OCI-LY1 (cell line): ENCODE results near the gene SIDT1.

Experiments used
- H2AFZ ChIP-seq: fragments of 200-600 bp; sonication (generic), shearing (Covaris generic); 2 replicates; pipeline ENCODE4 v1.6.0; 2014; ENCODE audit warnings: antibody characterized with exemption, mild to moderate bottlenecking, low read length
- H3F3A ChIP-seq: fragments of 200-600 bp; sonication (generic), shearing (Covaris generic); 2 replicates; pipeline ENCODE4 v1.6.0; 2014; ENCODE audit warnings: mild to moderate bottlenecking, antibody characterized with exemption, low read length, moderate library complexity; ENCODE audit not compliant: insufficient read depth
- H3K27ac ChIP-seq: fragments of 200-600 bp; sonication (generic); 2 replicates; pipeline ENCODE4 v1.5.1; 2014; ENCODE audit warnings: low read length, mixed run types, mild to moderate bottlenecking, low read depth; ENCODE audit not compliant: poor library complexity, severe bottlenecking
- H3K27me3 ChIP-seq: fragments of 200-600 bp; sonication (generic); 2 replicates; pipeline ENCODE4 v1.6.0; 2014; ENCODE audit warnings: antibody characterized with exemption, mild to moderate bottlenecking, low read length, moderate library complexity; ENCODE audit not compliant: insufficient read depth
- H3K36me3 ChIP-seq: fragments of 200-600 bp; sonication (generic); 2 replicates; pipeline ENCODE4 v1.6.1; 2014; ENCODE audit warnings: mild to moderate bottlenecking, antibody characterized with exemption, low read length, moderate library complexity, mixed read lengths; ENCODE audit not compliant: insufficient read depth
- H3K4me1 ChIP-seq: fragments of 200-600 bp; sonication (generic); 2 replicates; pipeline ENCODE4 v1.5.1; 2014; ENCODE audit warnings: mild to moderate bottlenecking, low read length, moderate library complexity; ENCODE audit not compliant: insufficient read depth, severe bottlenecking
- H3K4me2 ChIP-seq: fragments of 200-600 bp; sonication (generic), shearing (Covaris generic); 2 replicates; pipeline ENCODE4 v1.6.1; 2014; ENCODE audit warnings: low read length
- H3K4me3 ChIP-seq: fragments of 200-600 bp; sonication (generic); 2 replicates; pipeline ENCODE4 v1.5.1; 2014; ENCODE audit warnings: low read length, low read depth, mild to moderate bottlenecking, mixed read lengths; ENCODE audit not compliant: poor library complexity, severe bottlenecking
- H3K79me2 ChIP-seq: fragments of 200-600 bp; shearing (Covaris generic); 2 replicates; pipeline ENCODE4 v1.6.1; 2016; ENCODE audit warnings: mixed run types, low read length, mixed read lengths; ENCODE audit not compliant: insufficient read depth
- H3K9ac ChIP-seq: fragments of 200-600 bp; sonication (generic), shearing (Covaris generic); 2 replicates; pipeline ENCODE4 v1.6.1; 2014; ENCODE audit warnings: mild to moderate bottlenecking, low read length, mixed read lengths
- H3K9me2 ChIP-seq: fragments of 200-600 bp; sonication (generic), shearing (Covaris generic); 2 replicates; pipeline ENCODE4 v1.6.1; 2014; ENCODE audit warnings: low read depth, mild to moderate bottlenecking, low read length, mixed read lengths
- H3K9me3 ChIP-seq: fragments of 200-600 bp; shearing (Covaris generic); 2 replicates; pipeline ENCODE4 v1.6.1; 2014; ENCODE audit warnings: low read length, mixed read lengths
- H4K20me1 ChIP-seq: fragments of 200-600 bp; sonication (generic), shearing (Covaris generic); 2 replicates; pipeline ENCODE4 v1.6.0; 2016; ENCODE audit warnings: mild to moderate bottlenecking, low read length; ENCODE audit not compliant: insufficient read depth
- EZH2 ChIP-seq: fragments of 200-600 bp; sonication (generic), shearing (Covaris generic); IDR thresholded peaks from 2 replicates; pipeline ENCODE4 v1.8.0; 2017; ENCODE audit warnings: borderline replicate concordance, mixed run types, mild to moderate bottlenecking, antibody characterized with exemption, low read length, moderate library complexity, mixed read lengths
- TF ChIP-seq, protein P1 (sequence below): fragments of 200-600 bp; sonication (generic), shearing (Covaris generic); IDR thresholded peaks from 2 replicates; pipeline ENCODE4 v1.5.1; 2017; ENCODE audit warnings: mild to moderate bottlenecking, antibody characterized with exemption, low read length, moderate library complexity, mixed read lengths

Gene SIDT1

DNA sequence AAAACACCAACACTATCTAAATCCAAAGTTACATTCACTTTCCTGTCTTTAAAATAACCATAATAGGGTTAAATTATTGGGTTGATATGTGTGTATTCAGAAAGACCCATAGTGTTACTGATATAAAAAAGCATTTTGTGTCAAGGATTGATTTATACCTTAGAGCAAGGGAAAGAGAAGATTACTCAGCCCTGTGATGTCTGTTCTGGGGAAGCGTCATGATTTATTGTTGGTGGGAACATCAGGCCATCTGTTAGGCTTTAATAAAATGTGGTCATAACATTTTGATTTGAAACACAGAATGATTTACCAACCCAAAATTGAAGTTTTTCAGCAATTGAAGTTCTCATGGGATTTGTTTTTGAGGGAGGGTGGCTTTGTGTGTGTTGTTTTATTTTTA lies 33.2 kb downstream of the SIDT1 start:
- no peak overlapping the region for H3K27ac ChIP-seq
- no peaks in the 10 kb centered on the region for H3K36me3 ChIP-seq
- no peak overlapping the region for H2AFZ ChIP-seq
- no peak overlapping the region for H3K4me3 ChIP-seq
- no peaks in the 10 kb centered on the region for H4K20me1 ChIP-seq
- no peak overlapping the region for H3K4me2 ChIP-seq
- H3K9me2 ChIP-seq, result no peaks in the 10 kb centered on the region
- no peaks in the 10 kb centered on the region for H3K9me3 ChIP-seq
- H3K79me2 ChIP-seq, result no peaks in the 10 kb centered on the region
- no peaks in the 10 kb centered on the region for H3K27me3 ChIP-seq
- TF ChIP-seq EZH2, result no peak
- TF ChIP-seq, protein P1, sequence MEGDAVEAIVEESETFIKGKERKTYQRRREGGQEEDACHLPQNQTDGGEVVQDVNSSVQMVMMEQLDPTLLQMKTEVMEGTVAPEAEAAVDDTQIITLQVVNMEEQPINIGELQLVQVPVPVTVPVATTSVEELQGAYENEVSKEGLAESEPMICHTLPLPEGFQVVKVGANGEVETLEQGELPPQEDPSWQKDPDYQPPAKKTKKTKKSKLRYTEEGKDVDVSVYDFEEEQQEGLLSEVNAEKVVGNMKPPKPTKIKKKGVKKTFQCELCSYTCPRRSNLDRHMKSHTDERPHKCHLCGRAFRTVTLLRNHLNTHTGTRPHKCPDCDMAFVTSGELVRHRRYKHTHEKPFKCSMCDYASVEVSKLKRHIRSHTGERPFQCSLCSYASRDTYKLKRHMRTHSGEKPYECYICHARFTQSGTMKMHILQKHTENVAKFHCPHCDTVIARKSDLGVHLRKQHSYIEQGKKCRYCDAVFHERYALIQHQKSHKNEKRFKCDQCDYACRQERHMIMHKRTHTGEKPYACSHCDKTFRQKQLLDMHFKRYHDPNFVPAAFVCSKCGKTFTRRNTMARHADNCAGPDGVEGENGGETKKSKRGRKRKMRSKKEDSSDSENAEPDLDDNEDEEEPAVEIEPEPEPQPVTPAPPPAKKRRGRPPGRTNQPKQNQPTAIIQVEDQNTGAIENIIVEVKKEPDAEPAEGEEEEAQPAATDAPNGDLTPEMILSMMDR, result no peak
- no peaks in the 10 kb centered on the region for H3F3A ChIP-seq
- H3K4me1 ChIP-seq, result no peaks in the 10 kb centered on the region
- no peak overlapping the region for H3K9ac ChIP-seq

DNA sequence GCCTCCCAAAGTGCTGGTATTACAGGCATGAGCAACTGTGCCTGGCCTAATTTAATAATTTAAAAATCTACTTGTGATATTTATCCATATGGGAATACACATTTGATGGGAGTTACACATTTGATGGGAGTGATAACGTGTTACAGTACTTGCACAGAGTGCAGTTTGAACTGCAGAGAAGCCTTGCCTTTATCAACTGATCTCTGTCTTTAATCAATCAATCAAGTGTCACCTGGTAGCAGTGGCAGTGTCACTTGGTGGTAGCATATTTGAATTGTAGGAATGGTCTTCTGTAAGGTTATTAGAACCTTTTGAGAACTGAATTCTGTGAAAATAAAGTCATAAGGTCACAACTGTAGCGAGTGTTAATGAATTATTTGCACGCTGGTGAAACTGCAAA lies 37.8 kb downstream of the SIDT1 start:
- H3K79me2 ChIP-seq, result no peaks in the 10 kb centered on the region
- H4K20me1 ChIP-seq, result no peaks in the 10 kb centered on the region

DNA sequence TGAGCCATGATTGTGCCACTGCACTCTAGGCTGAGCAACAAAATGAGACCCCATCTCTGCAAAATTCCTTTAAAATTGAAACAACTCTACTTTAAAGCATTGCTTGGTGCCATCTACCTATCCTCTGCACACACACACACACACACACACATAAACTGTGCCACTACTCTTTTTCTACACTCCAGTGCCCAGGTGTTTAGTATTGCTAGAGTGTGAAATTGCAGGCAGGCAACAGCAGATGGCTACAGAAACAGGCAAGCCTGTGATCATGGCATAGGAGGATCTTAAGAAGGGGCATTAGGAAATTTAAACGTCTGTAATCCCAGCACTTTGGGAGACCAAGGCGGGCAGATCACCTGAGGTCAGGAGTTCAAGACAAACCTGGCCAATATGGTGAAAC lies 39.0 kb downstream of the SIDT1 start:
- Histone ChIP-seq H3K9me2 (no peaks in the 10 kb centered on the region), H3K27me3 (no peaks in the 10 kb centered on the region), H3K4me2 (no peak overlapping the region), H3K9ac (no peak overlapping the region), H3K36me3 (no peaks in the 10 kb centered on the region), H3K9me3 (no peaks in the 10 kb centered on the region), H3K4me3 (no peak overlapping the region), H3K4me1 (no peaks in the 10 kb centered on the region), H4K20me1 (no peaks in the 10 kb centered on the region), H2AFZ (no peak overlapping the region), H3F3A (no peaks in the 10 kb centered on the region), H3K79me2 (no peaks in the 10 kb centered on the region), H3K27ac (no peak overlapping the region)
- TF ChIP-seq, protein P1, result no peak
- TF ChIP-seq EZH2, result no peak

More for the DNA sequence above, 37.8 kb downstream of the SIDT1 start:
- Histone ChIP-seq H3K36me3 (no peaks in the 10 kb centered on the region), H3K9ac (no peak overlapping the region), H3K9me3 (no peaks in the 10 kb centered on the region), H3K4me2 (no peak overlapping the region), H3K27me3 (no peaks in the 10 kb centered on the region), H3K27ac (no peak overlapping the region), H3K4me3 (no peak overlapping the region), H3K9me2 (no peaks in the 10 kb centered on the region), H3F3A (no peaks in the 10 kb centered on the region), H3K4me1 (no peaks in the 10 kb centered on the region), H2AFZ (no peak overlapping the region)
- TF ChIP-seq, protein P1, result no peak
- no peak for TF ChIP-seq EZH2
